Thyroid gland (tissue), 4 donors: ENCODE results near the gene SOCS6. TPM values are rescaled to one million over a fixed set of nuclear protein-coding genes. Genes with fewer than 3 reads are reported as not detected.

Source experiments
- DNase-seq, 2 donors: peaks; one replicate each; pipeline ENCODE4 v3.0.0-alpha.2; 2019
- H3K27ac ChIP-seq, 3 donors: fragments of 200-600 bp; sonication (generic); 1 replicate in 2 of 3; 2 replicates in 1 of 3; pipeline ENCODE4 v1.5.1; 2016 to 2019; ENCODE audit warnings: mild to moderate bottlenecking in 1 of 3, moderate library complexity in 1 of 3
- H3K27me3 ChIP-seq: fragments of 200-600 bp; sonication (generic); one replicate; pipeline ENCODE4 v1.5.1; 2019
- H3K36me3 ChIP-seq, 2 donors: fragments of 200-600 bp; sonication (generic); one replicate each; pipeline ENCODE4 v1.5.1; 2016 to 2019
- H3K4me1 ChIP-seq, 2 donors: fragments of 200-600 bp; sonication (generic); one replicate each; pipeline ENCODE4 v1.5.1; 2017 to 2019
- H3K4me3 ChIP-seq, 3 donors: fragments of 200-600 bp; sonication (generic); replicated peaks in 1 of 3; 1 replicate in 2 of 3; 2 replicates in 1 of 3; pipeline ENCODE4 v1.5.1; 2016; ENCODE audit warnings: mild to moderate bottlenecking in 1 of 3
- H3K9me3 ChIP-seq: fragments of 200-600 bp; sonication (generic); one replicate; pipeline ENCODE4 v1.5.1; 2017
- CTCF ChIP-seq, 6 experiments: fragments of 200-600 bp in 3 of 6; fragments of 450-650 bp in 3 of 6; sonication (generic) in 3 of 6; IDR thresholded peaks; one replicate each; pipeline ENCODE4 v1.5.1; 2016 to 2019; ENCODE audit warnings: antibody characterized with exemption in 6 of 6, mild to moderate bottlenecking in 2 of 6, inconsistent platforms in 1 of 6, moderate library complexity in 1 of 6
- POLR2A ChIP-seq, 2 donors: fragments of 450-650 bp; IDR thresholded peaks; one replicate each; pipeline ENCODE4 v1.6.1; 2017; ENCODE audit warnings: antibody characterized with exemption in 2 of 2, mild to moderate bottlenecking in 2 of 2, moderate library complexity in 1 of 2
- WGBS, 2 donors: methylation state at CpG; one replicate each; pipeline ENCODE4 v1.1.5; 2017; 5-methylcytosine and 5-hydroxymethylcytosine counted together
- intact Hi-C: fragments of 100-400 bp; cut with DNase I; formaldehyde crosslinking; loops from one replicate; pipeline ENCODE4 v1.15.1; 2023
- total RNA-seq, 4 donors: library from RNA; depleted of rRNA; stranded (reverse); fragments of >200 nt; gene quantifications; one replicate each; pipeline ENCODE4 v1.2.3, GENCODE V29; 2016

SOCS6 gene
- total RNA-seq, 4 donors from 2014 or later: 20.7 to 25.6 (median 23.6) TPM

- H3K4me3 ChIP-seq: no peak overlapping the region
- peaks cover 14 to 23% of the 10 kb centered on the region in 2 donors for H3K4me1 ChIP-seq
- TF ChIP-seq POLR2A (IDR thresholded peaks at IDR 0.05) (no peak), CTCF (IDR thresholded peaks at IDR 0.05) (no peak)
- H3K36me3 ChIP-seq: peaks cover 10% of the 10 kb centered on the region in 2 donors
- intact Hi-C loops: no loop called here
- H3K9me3 ChIP-seq: no peaks in the 10 kb centered on the region
- DNase-seq: no peak
- H3K27ac ChIP-seq: peak overlapping the region in 2 of 3 donors; percentile 21 to 76
- no peaks in the 10 kb centered on the region for H3K27me3 ChIP-seq
- 94 to 95% methylated on average over 2 of the region's 2 CpGs for WGBS, 2 donors
Measured at GRCh38 chr18:70322385-70322784, 33.5 kb downstream of the SOCS6 start.

GRCh38 chr18:70322928-70323327, 34.1 kb downstream of the SOCS6 start:
- DNase-seq: peak; percentile 58 to 69
- Histone ChIP-seq H3K9me3 (no peaks in the 10 kb centered on the region), H3K4me3 (no peak overlapping the region), H3K27me3 (no peaks in the 10 kb centered on the region), H3K36me3 (peaks cover 10% of the 10 kb centered on the region in 2 donors), H3K4me1 (peaks cover 14 to 23% of the 10 kb centered on the region in 2 donors), H3K27ac (peak overlapping the region; percentile 21 to 76 (median 25))
- WGBS, 2 donors: 33 to 42% methylated on average over 5 of the region's 5 CpGs
- TF ChIP-seq CTCF (IDR thresholded peaks at IDR 0.05) (no peak), POLR2A (IDR thresholded peaks at IDR 0.05) (peak in 1 of 2 donors; percentile 41)
- intact Hi-C loops: no loop called here

- TF ChIP-seq CTCF (IDR thresholded peaks at IDR 0.05) (no peak), POLR2A (IDR thresholded peaks at IDR 0.05) (no peak)
- no peak for DNase-seq
- intact Hi-C loops: no loop called here
- H3K36me3 ChIP-seq: peaks cover 10% of the 10 kb centered on the region in 2 donors
- no peaks in the 10 kb centered on the region for H3K9me3 ChIP-seq
- no peak overlapping the region for H3K4me3 ChIP-seq
- H3K27ac ChIP-seq: no peak overlapping the region
- WGBS, 2 donors: 96 to 97% methylated on average over 20 of the region's 20 CpGs
- no peaks in the 10 kb centered on the region for H3K27me3 ChIP-seq
- peaks cover 14 to 27% of the 10 kb centered on the region in 2 donors for H3K4me1 ChIP-seq
Measured at GRCh38 chr18:70324897-70325296, 36.1 kb downstream of the SOCS6 start.

GRCh38 chr18:70326255-70326654, 37.4 kb downstream of the SOCS6 start:
- WGBS, 2 donors: 100% methylated on average over 1 of the region's 1 CpG
- Histone ChIP-seq H3K27ac (no peak overlapping the region), H3K9me3 (no peaks in the 10 kb centered on the region), H3K4me3 (no peak overlapping the region), H3K4me1 (peaks cover 14 to 27% of the 10 kb centered on the region in 2 donors), H3K36me3 (peaks cover 10% of the 10 kb centered on the region in 2 donors), H3K27me3 (no peaks in the 10 kb centered on the region)
- intact Hi-C loops: no loop called here
- no peak for DNase-seq
- TF ChIP-seq CTCF (IDR thresholded peaks at IDR 0.05): no peak
- TF ChIP-seq POLR2A (IDR thresholded peaks at IDR 0.05): no peak

- 84 to 87% methylated on average over 4 of the region's 4 CpGs for WGBS, 2 donors
- H3K27ac ChIP-seq: no peak overlapping the region
- peaks cover 10% of the 10 kb centered on the region in 2 donors for H3K36me3 ChIP-seq
- H3K4me1 ChIP-seq: peaks cover 5 to 12% of the 10 kb centered on the region in 2 donors
- H3K9me3 ChIP-seq: no peaks in the 10 kb centered on the region
- DNase-seq: no peak
- H3K4me3 ChIP-seq: no peak overlapping the region
- intact Hi-C loops: no loop called here
- TF ChIP-seq CTCF (IDR thresholded peaks at IDR 0.05): no peak
- no peak for TF ChIP-seq POLR2A (IDR thresholded peaks at IDR 0.05)
- no peaks in the 10 kb centered on the region for H3K27me3 ChIP-seq
Measured at GRCh38 chr18:70328169-70328568, 39.3 kb downstream of the SOCS6 start.
